ENCODE data around the gene RARB.

GRCh38 chr3:25386686-25387255 is 41.3 kb upstream of the RARB start:
- TF ChIP-seq CTCF (IDR thresholded peaks at IDR 0.05) (no peak), POLR2A (IDR thresholded peaks at IDR 0.05) (no peak), POLR2AphosphoS5 (IDR thresholded peaks at IDR 0.05) (no peak)
